B cell (primary cell): Measurements from ENCODE around the gene RSPH1.

Source experiments
- CTCF ChIP-seq: fragments of 200-600 bp; IDR thresholded peaks from one replicate; pipeline ENCODE4 v1.8.0; 2022; ENCODE audit warnings: antibody characterized with exemption, mild to moderate bottlenecking
- EZH2 ChIP-seq: IDR thresholded peaks from 2 replicates; pipeline ENCODE4 v1.6.1; 2012; ENCODE audit warnings: borderline replicate concordance, low read depth, mild to moderate bottlenecking, moderate library complexity, low read length; ENCODE audit not compliant: insufficient read depth, poor library complexity, severe bottlenecking

GRCh38 chr21:42474043-42474831 lies 21.8 kb downstream of the RSPH1 start:
- TF ChIP-seq CTCF (no peak), EZH2 (no peak)
